Measurements from ENCODE around the gene REPS1. TPM values are rescaled to one million over a fixed set of nuclear protein-coding genes. Genes with fewer than 3 reads are reported as not detected.

REPS1 gene
- total RNA-seq, 2 donors from 2014 or later, result 43.1 to 86.0 TPM

- Histone ChIP-seq H3K9me3 (no peaks in the 10 kb centered on the region), H3K36me3 (no peaks in the 10 kb centered on the region), H3K27me3 (replicated peaks; ENCODE audit: insufficient read depth) (no peaks in the 10 kb centered on the region), H3K4me1 (ENCODE audit: control insufficient read depth in 1 of 2, low read depth in 2 of 2) (peaks cover 9 to 10% of the 10 kb centered on the region in 2 donors), H3K4me3 (peak overlapping the region; percentile 10), H3K27ac (no peak overlapping the region)
- no peak for TF ChIP-seq CTCF (IDR thresholded peaks at IDR 0.05)
- ATAC-seq (ENCODE audit: insufficient number of reproducible peaks, low FRiP score, low read depth), result no peak
- no peak for DNase-seq (ENCODE audit: low spot score)
Measured at GRCh38 chr6:138964012-138964411, 24.0 kb downstream of the REPS1 start.

GRCh38 chr6:138963531-138963930, 24.5 kb downstream of the REPS1 start:
- Histone ChIP-seq H3K4me1 (ENCODE audit: control insufficient read depth in 1 of 2, low read depth in 2 of 2) (peaks cover 9 to 14% of the 10 kb centered on the region in 2 donors), H3K9me3 (no peaks in the 10 kb centered on the region), H3K27me3 (replicated peaks; ENCODE audit: insufficient read depth) (no peaks in the 10 kb centered on the region), H3K4me3 (peak overlapping the region; percentile 10), H3K36me3 (no peaks in the 10 kb centered on the region), H3K27ac (no peak overlapping the region)
- no peak for ATAC-seq (ENCODE audit: insufficient number of reproducible peaks, low FRiP score, low read depth)
- no peak for TF ChIP-seq CTCF (IDR thresholded peaks at IDR 0.05)
- DNase-seq (ENCODE audit: low spot score), result no peak

GRCh38 chr6:138963119-138963518, 24.9 kb downstream of the REPS1 start:
- Histone ChIP-seq H3K36me3 (no peaks in the 10 kb centered on the region), H3K4me3 (no peak overlapping the region), H3K4me1 (ENCODE audit: control insufficient read depth in 1 of 2, low read depth in 2 of 2) (peaks cover 9 to 18% of the 10 kb centered on the region in 2 donors), H3K9me3 (no peaks in the 10 kb centered on the region), H3K27ac (no peak overlapping the region), H3K27me3 (replicated peaks; ENCODE audit: insufficient read depth) (no peaks in the 10 kb centered on the region)
- DNase-seq (ENCODE audit: low spot score) (no peak), ATAC-seq (ENCODE audit: insufficient number of reproducible peaks, low FRiP score, low read depth) (no peak)
- TF ChIP-seq CTCF (IDR thresholded peaks at IDR 0.05), result no peak

- ATAC-seq (ENCODE audit: insufficient number of reproducible peaks, low FRiP score, low read depth) (no peak), DNase-seq (ENCODE audit: low spot score) (no peak)
- Histone ChIP-seq H3K36me3 (no peaks in the 10 kb centered on the region), H3K27ac (no peak overlapping the region), H3K4me1 (ENCODE audit: control insufficient read depth in 1 of 2, low read depth in 2 of 2) (peaks cover 9 to 22% of the 10 kb centered on the region in 2 donors), H3K9me3 (no peaks in the 10 kb centered on the region), H3K27me3 (replicated peaks; ENCODE audit: insufficient read depth) (no peaks in the 10 kb centered on the region), H3K4me3 (no peak overlapping the region)
- no peak for TF ChIP-seq CTCF (IDR thresholded peaks at IDR 0.05)
Measured at GRCh38 chr6:138959521-138959920, 28.5 kb downstream of the REPS1 start.

GRCh38 chr6:138958595-138958994, 29.5 kb downstream of the REPS1 start:
- DNase-seq (ENCODE audit: low spot score), result no peak
- no peaks in the 10 kb centered on the region for H3K9me3 ChIP-seq
- H3K4me3 ChIP-seq, result no peak overlapping the region
- no peak for TF ChIP-seq CTCF (IDR thresholded peaks at IDR 0.05)
- peaks cover 5 to 17% of the 10 kb centered on the region in 2 donors for H3K4me1 ChIP-seq (ENCODE audit: control insufficient read depth in 1 of 2, low read depth in 2 of 2)
- H3K36me3 ChIP-seq, result no peaks in the 10 kb centered on the region
- H3K27me3 ChIP-seq (replicated peaks; ENCODE audit: insufficient read depth), result no peaks in the 10 kb centered on the region
- no peak for ATAC-seq (ENCODE audit: insufficient number of reproducible peaks, low FRiP score, low read depth)
- no peak overlapping the region for H3K27ac ChIP-seq
